HG02571 (cell line): ENCODE results near the gene RALA.
"Not testable (repeated sequence)": the region's sequence is repeated elsewhere in the genome, so short reads cannot be mapped to it uniquely, and the experiment has no call there.

ENCODE experiments used
- ATAC-seq: cut with Tn5 transposase; IDR thresholded peaks from one replicate; pipeline ENCODE4 v1.9.1; 2021; ENCODE audit warnings: mild to moderate bottlenecking, moderate library complexity; ENCODE audit not compliant: unreplicated experiment

RALA gene

GRCh38 chr7:39645482-39646407 is 22.4 kb downstream of the RALA start:
- ATAC-seq, result no peak

GRCh38 chr7:39647816-39648215 is 24.4 kb downstream of the RALA start:
- no peak for ATAC-seq

- ATAC-seq, result no peak
Observed at GRCh38 chr7:39650676-39651075, 27.3 kb downstream of the RALA start.

- no peak for ATAC-seq
Observed at GRCh38 chr7:39651265-39651664, 27.9 kb downstream of the RALA start.

- no peak for ATAC-seq
Observed at GRCh38 chr7:39656415-39656814, 33.0 kb downstream of the RALA start.

- no peak for ATAC-seq
Observed at GRCh38 chr7:39659356-39660013, 36.1 kb downstream of the RALA start.

- no peak for ATAC-seq
Observed at GRCh38 chr7:39661960-39662359, 38.6 kb downstream of the RALA start.

GRCh38 chr7:39663263-39663662 is 39.9 kb downstream of the RALA start:
- ATAC-seq, result no peak

- ATAC-seq, result no peak
Observed at GRCh38 chr7:39664057-39664456, 40.7 kb downstream of the RALA start.

- ATAC-seq, result no peak
Observed at GRCh38 chr7:39664585-39664984, 41.2 kb downstream of the RALA start.

- no peak for ATAC-seq
Observed at GRCh38 chr7:39666562-39666961, 43.2 kb downstream of the RALA start.

GRCh38 chr7:39667341-39667923 is 44.1 kb downstream of the RALA start:
- no peak for ATAC-seq

- ATAC-seq, result not testable (repeated sequence)
Observed at GRCh38 chr7:39668280-39668679, 44.9 kb downstream of the RALA start.

- ATAC-seq, result no peak
Observed at GRCh38 chr7:39670052-39670451, 46.7 kb downstream of the RALA start.

- ATAC-seq, result no peak
Observed at GRCh38 chr7:39670934-39671333, 47.6 kb downstream of the RALA start.

GRCh38 chr7:39672176-39672575 is 48.8 kb downstream of the RALA start:
- ATAC-seq, result no peak

GRCh38 chr7:39673868-39674267 is 50.5 kb downstream of the RALA start:
- ATAC-seq, result no peak

GRCh38 chr7:39674406-39674805 is 51.0 kb downstream of the RALA start:
- ATAC-seq, result no peak

- ATAC-seq, result no peak
Observed at GRCh38 chr7:39676346-39676745, 53.0 kb downstream of the RALA start.

GRCh38 chr7:39678930-39679709 is 55.7 kb downstream of the RALA start:
- ATAC-seq, result no peak

GRCh38 chr7:39679874-39680273 is 56.5 kb downstream of the RALA start:
- not testable (repeated sequence) for ATAC-seq
